GM19395 (cell line): ENCODE results near the gene ZNF444.
A peak's percentile ranks its signal among the peaks of the same experiment; 100 is the strongest.

Source experiments
- ATAC-seq: cut with Tn5 transposase; IDR thresholded peaks from one replicate; pipeline ENCODE4 v1.9.1; 2021; ENCODE audit warnings: mild to moderate bottlenecking, moderate library complexity; ENCODE audit not compliant: unreplicated experiment

ZNF444 gene

GRCh38 chr19:56121180-56122167 lies 19.6 kb upstream of the ZNF444 start, which contains the start of gene ZNF787:
Gene ZNF787, minus strand, starts transcription at chr19:56121295. Its CDS starts 18,078 bp downstream, at chr19:56103217.
- ATAC-seq, result peak; percentile 82

DNA sequence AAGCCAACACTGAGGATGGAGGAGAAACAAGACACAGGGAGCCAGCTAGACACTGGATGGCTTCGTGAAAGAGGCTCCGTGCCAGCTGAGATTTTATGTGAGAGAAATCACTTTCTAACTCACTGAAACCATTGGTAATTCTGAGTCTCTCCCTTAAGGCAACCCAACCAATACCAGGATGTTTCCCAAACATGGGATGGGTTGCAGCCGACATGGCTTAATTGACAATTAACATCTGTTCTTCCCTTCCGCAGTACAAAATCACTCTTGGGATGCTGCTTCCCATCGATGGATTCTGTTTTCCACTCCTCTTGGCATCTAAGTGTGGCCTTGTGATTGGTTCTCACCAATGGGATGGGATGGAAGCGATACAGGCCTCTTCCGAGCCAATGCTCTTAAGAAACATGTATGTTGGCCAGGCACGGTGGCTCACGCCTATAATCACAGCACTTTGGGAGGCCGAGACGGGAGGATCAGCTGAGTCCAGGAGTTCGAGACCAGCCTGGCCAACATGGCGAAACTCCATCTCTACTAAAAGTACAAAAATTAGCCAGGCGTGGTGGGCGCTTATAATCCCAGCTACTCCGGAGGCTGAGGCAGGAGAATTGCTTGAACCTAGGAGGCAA lies 17.7 kb upstream of the ZNF444 start:
- no peak for ATAC-seq

DNA sequence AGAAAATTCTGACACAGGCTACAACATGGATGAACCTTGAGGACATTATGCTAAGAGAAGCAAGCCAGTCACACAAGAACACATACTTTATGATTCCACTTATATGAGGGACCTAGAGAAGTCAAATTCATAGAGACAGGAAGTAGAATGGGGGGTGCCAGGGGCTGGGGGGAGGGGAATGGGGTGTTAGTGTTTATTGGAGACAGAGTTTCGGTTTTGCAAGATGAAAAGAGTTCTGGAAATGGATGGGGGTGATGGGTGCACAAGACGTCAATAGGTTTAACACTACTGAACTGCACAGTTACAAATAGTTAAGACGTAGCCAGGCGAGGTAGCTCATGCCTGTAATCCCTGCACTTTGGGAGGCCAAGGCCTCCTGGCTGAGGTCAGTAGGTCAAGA lies 16.5 kb upstream of the ZNF444 start:
- ATAC-seq, result no peak

GRCh38 chr19:56125806-56126590 lies 15.1 kb upstream of the ZNF444 start:
- ATAC-seq, result no peak

DNA sequence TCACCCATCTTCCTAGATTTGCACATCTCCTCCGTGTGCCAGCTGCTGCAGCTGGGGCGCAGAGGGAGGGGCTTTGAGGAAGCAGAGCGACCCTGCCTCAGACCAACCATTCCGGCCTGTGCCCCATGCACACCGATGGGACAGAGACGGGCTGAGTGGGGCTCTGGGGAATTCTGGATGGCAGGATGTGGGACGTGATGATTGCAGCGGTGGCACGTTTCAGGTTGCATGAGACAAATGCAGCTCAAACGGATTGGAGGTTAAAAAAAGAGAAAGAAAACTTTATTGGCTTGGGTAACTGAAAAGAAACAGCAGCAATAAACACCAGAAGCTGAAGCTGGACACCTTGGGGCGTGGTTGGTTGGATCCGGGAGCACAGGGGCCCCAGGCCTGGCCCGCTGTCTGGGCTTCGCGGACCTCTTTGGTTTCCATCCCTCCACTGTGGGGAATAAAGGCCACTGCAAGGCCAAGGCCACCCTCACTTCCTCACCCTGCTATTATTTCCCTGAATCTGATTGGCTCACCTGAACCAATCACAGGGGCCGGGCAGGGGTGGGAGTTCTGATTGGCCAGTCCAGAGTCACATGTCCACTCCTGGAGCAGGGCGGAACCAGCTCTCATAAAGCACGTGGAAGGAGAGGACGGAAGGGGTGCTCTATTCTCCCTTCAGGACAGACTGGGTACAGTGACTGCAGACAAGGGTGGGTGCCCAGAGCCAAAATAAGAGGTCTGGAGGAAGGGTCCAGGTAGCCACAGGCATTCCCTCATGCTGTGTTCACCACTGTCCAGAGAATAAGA lies 13.9 kb upstream of the ZNF444 start:
- no peak for ATAC-seq

DNA sequence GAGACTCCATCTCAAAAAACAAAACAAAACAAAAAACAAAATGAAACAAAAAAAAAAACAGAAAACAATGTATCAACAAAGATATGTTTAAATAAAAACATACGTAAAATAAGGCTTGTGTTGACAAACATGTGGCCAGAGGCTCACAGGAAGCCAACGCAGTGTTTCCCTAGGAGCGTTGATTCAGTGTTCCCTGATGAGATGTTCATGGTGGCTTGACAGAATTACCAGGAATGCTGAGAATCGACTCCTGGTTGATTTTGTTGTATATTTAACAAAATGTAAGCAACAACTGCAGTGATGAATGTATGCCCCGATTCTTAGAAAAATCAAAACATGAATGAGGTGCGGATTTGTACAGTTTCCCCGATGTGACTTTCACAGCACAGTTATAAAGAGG lies 11.1 kb upstream of the ZNF444 start:
- ATAC-seq, result no peak

DNA sequence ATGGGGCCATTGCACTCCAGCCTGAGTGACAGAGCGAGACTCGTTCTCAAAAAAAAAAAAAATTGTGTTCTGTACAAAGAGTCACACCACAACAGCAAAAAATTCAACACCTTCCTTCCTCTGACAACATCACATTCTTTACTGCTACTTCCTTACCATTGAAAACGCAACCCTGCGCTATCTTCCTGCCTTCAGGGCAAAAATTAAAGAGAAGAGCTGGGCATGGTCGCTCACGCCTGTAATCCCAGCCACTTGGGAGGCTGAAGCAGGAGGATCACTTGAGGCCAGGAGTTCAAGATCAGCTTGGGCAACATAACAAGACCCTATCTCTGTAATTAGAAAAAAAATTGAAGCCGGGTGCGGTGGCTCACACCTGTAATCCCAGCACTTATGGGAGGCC lies 9.4 kb upstream of the ZNF444 start:
- ATAC-seq, result no peak

DNA sequence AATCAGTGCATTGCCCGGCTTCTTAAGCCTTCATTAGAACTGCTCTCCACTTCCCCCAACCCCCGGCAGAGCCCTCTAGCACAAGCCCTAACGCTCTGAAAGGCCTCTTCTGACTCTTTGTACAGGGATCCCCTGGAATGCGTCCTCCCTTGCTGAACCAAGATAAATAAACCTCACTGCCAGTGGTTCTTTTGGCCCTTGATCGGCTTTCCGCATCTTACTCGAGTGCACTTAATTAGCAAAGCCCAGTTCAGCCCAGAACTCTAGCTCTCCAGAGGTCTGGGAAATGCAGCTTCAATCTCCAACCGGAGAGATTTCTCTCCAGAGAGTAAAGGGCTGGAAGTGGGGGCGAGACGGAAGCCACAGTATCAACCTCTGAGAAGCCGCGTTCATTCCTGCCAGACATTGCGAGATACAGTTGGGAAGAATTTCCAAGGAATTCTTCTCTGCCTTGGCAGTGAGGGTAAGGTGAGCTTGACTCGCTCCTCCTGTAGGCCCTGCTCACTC lies 8.7 kb upstream of the ZNF444 start:
- ATAC-seq, result no peak

- ATAC-seq, result no peak
These were observed 7.0 kb upstream of the ZNF444 start for GRCh38 chr19:56133858-56134653.

- ATAC-seq, result no peak
These were observed 6.5 kb upstream of the ZNF444 start for GRCh38 chr19:56134654-56134921.

DNA sequence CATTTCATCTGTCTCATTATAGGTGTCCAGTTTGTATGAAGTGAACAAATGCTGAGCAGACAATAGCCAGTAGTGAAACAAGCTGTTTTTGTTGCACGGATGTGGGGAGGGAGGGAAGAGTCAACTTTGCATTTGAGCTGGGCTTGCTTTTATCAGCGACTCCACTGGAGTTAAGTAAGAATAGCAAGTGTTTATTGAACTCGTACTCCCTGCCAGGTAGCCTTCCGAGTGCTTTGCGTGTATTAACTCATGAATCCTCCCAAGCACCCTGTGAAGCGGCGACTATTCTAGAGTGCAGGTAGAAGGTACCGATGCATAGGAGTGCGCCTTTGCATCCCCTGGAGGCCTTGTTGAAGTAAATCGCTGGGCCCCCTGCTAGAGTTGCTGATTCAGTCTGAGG lies 4.7 kb upstream of the ZNF444 start:
- ATAC-seq, result no peak

DNA sequence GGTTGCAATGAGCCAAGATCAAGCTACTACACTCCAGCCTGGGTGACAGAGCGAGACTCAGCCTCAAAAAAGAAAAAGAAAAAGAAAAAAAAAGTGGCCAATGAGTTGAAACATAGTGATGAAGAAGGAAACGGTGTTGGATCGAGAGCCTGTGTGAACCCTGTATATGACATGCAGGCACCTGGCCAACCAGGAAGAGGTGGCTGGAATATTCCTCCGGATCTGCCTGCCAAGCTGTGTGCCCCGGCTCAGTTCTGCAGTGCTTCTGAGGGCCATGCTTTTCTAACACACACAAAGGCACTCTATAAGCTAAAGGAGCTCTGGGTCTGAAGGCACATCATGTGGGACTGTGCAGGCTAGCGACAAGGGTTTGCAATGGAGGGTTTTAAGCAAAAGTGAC lies 3.7 kb upstream of the ZNF444 start:
- no peak for ATAC-seq

GRCh38 chr19:56138069-56138468 lies 3.0 kb upstream of the ZNF444 start:
- no peak for ATAC-seq

DNA sequence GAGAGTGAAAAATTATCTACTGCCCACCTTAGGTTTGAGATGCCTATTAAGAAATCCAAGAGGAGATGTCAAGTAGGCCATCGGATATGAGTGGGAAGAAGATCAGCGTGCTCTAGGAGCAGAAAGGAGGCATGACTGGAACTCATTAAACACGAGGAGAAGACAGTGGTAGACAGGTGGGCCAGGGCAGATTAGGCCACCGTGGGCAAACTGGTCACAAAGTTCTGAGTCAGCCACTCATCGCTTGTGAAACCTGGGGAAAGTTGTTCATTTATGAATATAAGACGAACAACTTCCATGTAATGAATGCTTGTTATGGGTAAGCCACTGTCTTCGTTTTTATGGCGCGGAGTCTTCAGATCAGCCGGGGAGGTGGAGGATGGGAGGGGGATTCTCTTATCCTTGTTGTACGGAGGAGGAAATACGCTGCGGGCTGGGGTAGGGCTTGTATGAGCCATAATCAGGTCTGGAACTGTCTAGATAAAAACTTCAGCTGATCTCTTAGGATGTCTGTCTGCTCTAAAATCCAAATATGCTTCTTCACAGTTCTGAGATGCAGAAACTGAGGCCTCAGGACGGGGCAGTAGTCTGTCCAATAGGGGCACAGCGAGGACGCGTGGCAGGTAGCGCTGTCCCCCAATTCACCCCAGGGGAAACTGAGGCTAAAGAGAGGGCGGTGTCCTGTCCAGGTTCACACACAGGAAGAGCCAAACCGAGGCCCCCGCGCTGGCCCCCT lies 1.1 kb upstream of the ZNF444 start:
- ATAC-seq, result no peak

GRCh38 chr19:56141417-56141993 lies 418 bp downstream of the ZNF444 start:
- no peak for ATAC-seq

- ATAC-seq, result no peak
These were observed 1.1 kb downstream of the ZNF444 start for GRCh38 chr19:56142087-56142787.

- no peak for ATAC-seq
These were observed 1.9 kb downstream of the ZNF444 start for GRCh38 chr19:56142897-56143434.

- no peak for ATAC-seq
These were observed 3.3 kb downstream of the ZNF444 start for GRCh38 chr19:56144376-56144775.
